T-helper 22 cell (primary cell): Measurements from ENCODE around the gene PRRX1.

ENCODE experiments used
- DNase-seq: peaks from one replicate; pipeline ENCODE4 v3.0.0-alpha.2; 2020; ENCODE audit warnings: low read depth

The PRRX1 gene

GRCh38 chr1:170664093-170664827 lies at the start of gene PRRX1:
TSS of gene PRRX1 (plus strand) at chr1:170664131. CDS start at chr1:170664219, 88 bp downstream.
- no peak for DNase-seq

- DNase-seq, result no peak
Observed at GRCh38 chr1:170617591-170618330, 46.2 kb upstream of the PRRX1 start.

GRCh38 chr1:170618421-170618820 lies 45.5 kb upstream of the PRRX1 start:
- no peak for DNase-seq

GRCh38 chr1:170619241-170620028 lies 44.5 kb upstream of the PRRX1 start:
- no peak for DNase-seq

- no peak for DNase-seq
Observed at GRCh38 chr1:170620164-170620563, 43.8 kb upstream of the PRRX1 start.

GRCh38 chr1:170623171-170623570 lies 40.8 kb upstream of the PRRX1 start:
- no peak for DNase-seq

GRCh38 chr1:170624146-170624545 lies 39.8 kb upstream of the PRRX1 start:
- DNase-seq, result no peak

GRCh38 chr1:170630977-170631376 lies 33.0 kb upstream of the PRRX1 start:
- no peak for DNase-seq

GRCh38 chr1:170634293-170634692 lies 29.6 kb upstream of the PRRX1 start:
- DNase-seq, result no peak

GRCh38 chr1:170634824-170635410 lies 29.0 kb upstream of the PRRX1 start:
- DNase-seq, result no peak

- DNase-seq, result no peak
Observed at GRCh38 chr1:170640581-170640980, 23.4 kb upstream of the PRRX1 start.

- no peak for DNase-seq
Observed at GRCh38 chr1:170657275-170657853, 6.6 kb upstream of the PRRX1 start.

GRCh38 chr1:170659399-170660035 lies 4.4 kb upstream of the PRRX1 start:
- DNase-seq, result no peak

GRCh38 chr1:170660281-170660713 lies 3.6 kb upstream of the PRRX1 start:
- DNase-seq, result no peak

GRCh38 chr1:170660871-170661645 lies 2.9 kb upstream of the PRRX1 start:
- no peak for DNase-seq

GRCh38 chr1:170661646-170662411 lies 2.1 kb upstream of the PRRX1 start:
- DNase-seq, result no peak

GRCh38 chr1:170662561-170663403 lies 1.1 kb upstream of the PRRX1 start:
- DNase-seq, result no peak

- DNase-seq, result no peak
Observed at GRCh38 chr1:170663404-170664092, 383 bp upstream of the PRRX1 start.
